ENCODE data around the gene TRAF3. TPM values are rescaled to one million over a fixed set of nuclear protein-coding genes. Genes with fewer than 3 reads are reported as not detected.
A peak's percentile ranks its signal among the peaks of the same experiment; 100 is the strongest.

TRAF3 gene
- total RNA-seq, 1 donor from 2014 or later, result 19.7 TPM

GRCh38 chr14:102943454-102943853 lies 166.2 kb downstream of the TRAF3 start:
- Histone ChIP-seq H3K9me3 (no peaks in the 10 kb centered on the region), H3K4me1 (peaks cover 14% of the 10 kb centered on the region), H3K36me3 (peaks cover 92% of the 10 kb centered on the region), H3K4me3 (no peak overlapping the region), H3K27me3 (ENCODE audit: low read depth) (no peaks in the 10 kb centered on the region), H3K27ac (no peak overlapping the region)
- no peak for TF ChIP-seq CTCF (IDR thresholded peaks at IDR 0.05)
- intact Hi-C loops (cut with DNase I), result no loop called here
- ATAC-seq, result no peak
- DNase-seq, result no peak

- intact Hi-C loops (cut with DNase I), result no loop called here
- peaks cover 91% of the 10 kb centered on the region for H3K36me3 ChIP-seq
- no peak for ATAC-seq
- H3K4me3 ChIP-seq, result no peak overlapping the region
- H3K4me1 ChIP-seq, result peaks cover 14% of the 10 kb centered on the region
- no peak for TF ChIP-seq CTCF (IDR thresholded peaks at IDR 0.05)
- no peak overlapping the region for H3K27ac ChIP-seq
- no peaks in the 10 kb centered on the region for H3K27me3 ChIP-seq (ENCODE audit: low read depth)
- no peak for DNase-seq
- H3K9me3 ChIP-seq, result no peaks in the 10 kb centered on the region
These were observed 166.7 kb downstream of the TRAF3 start for GRCh38 chr14:102943979-102944378.

GRCh38 chr14:102944448-102945330 lies 167.4 kb downstream of the TRAF3 start:
- DNase-seq (peak; percentile 28), ATAC-seq (no peak)
- peaks cover 93% of the 10 kb centered on the region for H3K36me3 ChIP-seq
- H3K4me3 ChIP-seq, result no peak overlapping the region
- no peaks in the 10 kb centered on the region for H3K9me3 ChIP-seq
- no peaks in the 10 kb centered on the region for H3K27me3 ChIP-seq (ENCODE audit: low read depth)
- intact Hi-C loops (cut with DNase I), result no loop called here
- no peak overlapping the region for H3K27ac ChIP-seq
- peaks cover 14% of the 10 kb centered on the region for H3K4me1 ChIP-seq
- TF ChIP-seq CTCF (IDR thresholded peaks at IDR 0.05), result no peak

GRCh38 chr14:102945346-102946130 lies 168.3 kb downstream of the TRAF3 start:
- peaks cover 7% of the 10 kb centered on the region for H3K4me1 ChIP-seq
- no peak overlapping the region for H3K4me3 ChIP-seq
- no peak for TF ChIP-seq CTCF (IDR thresholded peaks at IDR 0.05)
- ATAC-seq (no peak), DNase-seq (peak; percentile 38)
- H3K9me3 ChIP-seq, result no peaks in the 10 kb centered on the region
- H3K27me3 ChIP-seq (ENCODE audit: low read depth), result no peaks in the 10 kb centered on the region
- no peak overlapping the region for H3K27ac ChIP-seq
- peaks cover 93% of the 10 kb centered on the region for H3K36me3 ChIP-seq
- intact Hi-C loops (cut with DNase I), result no loop called here

GRCh38 chr14:102947321-102948103 lies 170.3 kb downstream of the TRAF3 start:
- Histone ChIP-seq H3K4me1 (no peaks in the 10 kb centered on the region), H3K27me3 (ENCODE audit: low read depth) (no peaks in the 10 kb centered on the region), H3K9me3 (no peaks in the 10 kb centered on the region), H3K36me3 (peaks cover 93% of the 10 kb centered on the region), H3K27ac (no peak overlapping the region), H3K4me3 (no peak overlapping the region)
- intact Hi-C loops (cut with DNase I), result no loop called here
- ATAC-seq, result no peak
- TF ChIP-seq CTCF (IDR thresholded peaks at IDR 0.05), result no peak
- peak; percentile 27 for DNase-seq

Measured in lower lobe of right lung (tissue), 2 donors.